Liver (tissue), 9 donors: Measurements from ENCODE around the gene MEDAG. TPM values are rescaled to one million over a fixed set of nuclear protein-coding genes. Genes with fewer than 3 reads are reported as not detected.

Experiments
- DNase-seq: peaks from one replicate; pipeline ENCODE4 v3.0.0-alpha.2; 2017; ENCODE audit warnings: low spot score
- H3K27ac ChIP-seq, 2 donors: one replicate each; pipeline ENCODE4 v1.7.0; 2013; ENCODE audit warnings: inconsistent platforms in 2 of 2, low read length in 2 of 2, control low read depth in 1 of 2, low read depth in 1 of 2, mild to moderate bottlenecking in 1 of 2
- H3K27me3 ChIP-seq, 4 donors: one replicate each; pipeline versions ENCODE4 v1.6.1 to v1.7.0; 2013; ENCODE audit warnings: low read length in 3 of 4, inconsistent platforms in 1 of 4, mild to moderate bottlenecking in 1 of 4, moderate library complexity in 1 of 4; ENCODE audit not compliant: control insufficient read depth in 4 of 4, insufficient read depth in 4 of 4
- H3K36me3 ChIP-seq, 4 donors: one replicate each; pipeline versions ENCODE4 v1.6.1 to v1.7.0; 2013; ENCODE audit warnings: low read length in 3 of 4, mild to moderate bottlenecking in 3 of 4, low read depth in 1 of 4, moderate library complexity in 1 of 4; ENCODE audit not compliant: control insufficient read depth in 4 of 4, insufficient read depth in 3 of 4
- H3K4me1 ChIP-seq, 4 donors: one replicate each; pipeline versions ENCODE4 v1.6.1 to v1.7.0; 2013; ENCODE audit warnings: low read length in 3 of 4, mild to moderate bottlenecking in 3 of 4, moderate library complexity in 1 of 4; ENCODE audit not compliant: control insufficient read depth in 4 of 4, insufficient read depth in 4 of 4
- H3K4me3 ChIP-seq, 3 donors: one replicate each; pipeline versions ENCODE4 v1.6.1 to v1.7.0; 2013; ENCODE audit warnings: low read length in 3 of 3, control low read depth in 1 of 3, low read depth in 1 of 3, mild to moderate bottlenecking in 1 of 3
- H3K9ac ChIP-seq, 2 donors: one replicate each; pipeline ENCODE4 v1.7.0; 2013; ENCODE audit warnings: low read length in 2 of 2, mild to moderate bottlenecking in 2 of 2, moderate library complexity in 2 of 2, control low read depth in 1 of 2, low read depth in 1 of 2
- H3K9me3 ChIP-seq, 4 donors: one replicate each; pipeline versions ENCODE4 v1.6.1 to v1.7.0; 2013; ENCODE audit warnings: low read length in 3 of 4; ENCODE audit not compliant: control insufficient read depth in 4 of 4
- ATF3 ChIP-seq: IDR thresholded peaks from 2 replicates; pipeline ENCODE4 v1.6.1; 2016; ENCODE audit warnings: antibody characterized with exemption
- CTCF ChIP-seq: fragments of 150-350 bp; IDR thresholded peaks from 2 replicates; pipeline ENCODE4 v1.5.1; 2017; ENCODE audit warnings: improper control_type of control experiment, low read depth, low read length; ENCODE audit not compliant: missing input control
- EGR1 ChIP-seq, 2 donors: IDR thresholded peaks; 2 replicates each; pipeline ENCODE4 v1.6.1; 2016 to 2018; ENCODE audit warnings: antibody characterized with exemption in 2 of 2, low read depth in 2 of 2
- FOXA1 ChIP-seq: IDR thresholded peaks from 2 replicates; pipeline ENCODE4 v1.6.1; 2016; ENCODE audit warnings: antibody characterized with exemption
- FOXA2 ChIP-seq: IDR thresholded peaks from 2 replicates; pipeline ENCODE4 v1.6.1; 2016; ENCODE audit warnings: antibody characterized with exemption
- GABPA ChIP-seq, 2 donors: IDR thresholded peaks in 1 of 2; conservative IDR thresholded peaks in 1 of 2; 2 replicates each; pipeline ENCODE4 v1.6.1; 2016; ENCODE audit warnings: antibody characterized with exemption in 2 of 2, mild to moderate bottlenecking in 1 of 2, moderate library complexity in 1 of 2
- HNF4A ChIP-seq, 2 donors: conservative IDR thresholded peaks; 2 replicates each; pipeline ENCODE4 v1.6.1; 2016; ENCODE audit warnings: antibody characterized with exemption in 2 of 2, mild to moderate bottlenecking in 2 of 2
- HNF4G ChIP-seq: IDR thresholded peaks from 2 replicates; pipeline ENCODE4 v1.6.1; 2016; ENCODE audit warnings: antibody characterized with exemption
- JUND ChIP-seq, 2 donors: IDR thresholded peaks; 2 replicates each; pipeline ENCODE4 v1.6.1; 2016; ENCODE audit warnings: antibody characterized with exemption in 2 of 2
- MAX ChIP-seq: IDR thresholded peaks from 2 replicates; pipeline ENCODE4 v1.6.1; 2016; ENCODE audit warnings: antibody characterized with exemption
- NR2F2 ChIP-seq: IDR thresholded peaks from 2 replicates; pipeline ENCODE4 v1.6.1; 2016; ENCODE audit warnings: antibody characterized with exemption
- RAD21 ChIP-seq, 2 donors: IDR thresholded peaks; 2 replicates each; pipeline ENCODE4 v1.6.1; 2016; ENCODE audit warnings: antibody characterized with exemption in 2 of 2, mild to moderate bottlenecking in 2 of 2
- REST ChIP-seq: IDR thresholded peaks from 2 replicates; pipeline ENCODE4 v1.6.1; 2016; ENCODE audit warnings: antibody characterized with exemption, mild to moderate bottlenecking
- RXRA ChIP-seq, 2 donors: IDR thresholded peaks; 2 replicates each; pipeline ENCODE4 v1.6.1; 2017 to 2018; ENCODE audit warnings: antibody characterized with exemption in 2 of 2, mild to moderate bottlenecking in 1 of 2
- SP1 ChIP-seq: IDR thresholded peaks from 2 replicates; pipeline ENCODE4 v1.6.1; 2018; ENCODE audit warnings: antibody characterized with exemption, mild to moderate bottlenecking
- TAF1 ChIP-seq: conservative IDR thresholded peaks from 2 replicates; pipeline ENCODE4 v1.6.1; 2016; ENCODE audit warnings: antibody characterized with exemption, mild to moderate bottlenecking
- YY1 ChIP-seq: IDR thresholded peaks from 2 replicates; pipeline ENCODE4 v1.6.1; 2016; ENCODE audit warnings: antibody characterized with exemption, mild to moderate bottlenecking
- ZBTB33 ChIP-seq: IDR thresholded peaks from 2 replicates; pipeline ENCODE4 v1.6.1; 2016; ENCODE audit warnings: antibody characterized with exemption
- WGBS: extraction: QIAGEN DNeasy Blood & Tissue Kit; methylation state at CpG from one replicate; pipeline ENCODE4 v1.1.7; 2013; 5-methylcytosine and 5-hydroxymethylcytosine counted together
- polyA plus RNA-seq, 2 donors: library from polyadenylated mRNA; stranded (reverse) in 1 of 2; unstranded in 1 of 2; fragments of 200-250 nt in 1 of 2; fragments of >200 nt in 1 of 2; fragmentation: Nextera tagmentation in 1 of 2; extraction: Ambion mirVana in 1 of 2; gene quantifications; one replicate each; pipeline versions ENCODE4 v1.2.1 to v1.2.3, GENCODE V29; 2013 to 2015
- total RNA-seq, 2 donors: library from RNA; depleted of rRNA; stranded (reverse); fragments of >200 nt; gene quantifications; one replicate each; pipeline ENCODE4 v1.2.3, GENCODE V29; 2014
- donor health status: healthy.
- donor health status: healthy.
- donor health status: healthy.
- donor health status: healthy.
- donor health status: healthy.

Gene MEDAG
- total and polyA plus RNA-seq, 4 donors: 0.05 to 0.50 (median 0.27) TPM

- Histone ChIP-seq H3K27ac (no peak overlapping the region), H3K9ac (no peak overlapping the region), H3K4me3 (no peak overlapping the region), H3K4me1 (peaks cover 0 to 2% (median 1%) of the 10 kb centered on the region in 4 donors), H3K36me3 (no peaks in the 10 kb centered on the region), H3K9me3 (no peaks in the 10 kb centered on the region), H3K27me3 (no peaks in the 10 kb centered on the region)
- no peak for DNase-seq
- no peak for TF ChIP-seq GABPA (IDR thresholded peaks at IDR 0.05 in 1 of 2, conservative IDR thresholded peaks at IDR 0.05 in 1 of 2)
- TF ChIP-seq MAX: no peak
- TF ChIP-seq REST: no peak
- no peak for TF ChIP-seq FOXA1
- TF ChIP-seq RXRA (IDR thresholded peaks at IDR 0.05): no peak
- TF ChIP-seq CTCF: no peak
- TF ChIP-seq FOXA2: no peak
- TF ChIP-seq YY1: no peak
- TF ChIP-seq HNF4G: no peak
- TF ChIP-seq JUND (IDR thresholded peaks at IDR 0.05): no peak
- no peak for TF ChIP-seq NR2F2
- no peak for TF ChIP-seq EGR1 (IDR thresholded peaks at IDR 0.05; ENCODE audit: low read depth in 2 of 2)
- no peak for TF ChIP-seq SP1
- TF ChIP-seq TAF1: no peak
- no peak for TF ChIP-seq RAD21 (IDR thresholded peaks at IDR 0.05)
- TF ChIP-seq ATF3: no peak
- no peak for TF ChIP-seq ZBTB33
- TF ChIP-seq HNF4A (conservative IDR thresholded peaks at IDR 0.05): no peak
- 72% methylated on average over 7 of the region's 7 CpGs for WGBS
Measured at GRCh38 chr13:30869491-30869890, 36.6 kb upstream of the MEDAG start.
